ENCODE results near the gene USP44. TPM values are rescaled to one million over a fixed set of nuclear protein-coding genes. Genes with fewer than 3 reads are reported as not detected.

USP44 gene
- total and polyA plus RNA-seq, 2 donors from 2014 or later, result 0.52 to 2.8 TPM

- Histone ChIP-seq H3K36me3 (ENCODE audit: control insufficient read depth in 2 of 3, insufficient read depth in 3 of 3, low read length in 3 of 3) (no peaks in the 10 kb centered on the region), H3K9me3 (ENCODE audit: control insufficient read depth in 2 of 3, insufficient read depth in 1 of 3, low read length in 3 of 3) (no peaks in the 10 kb centered on the region), H3K4me3 (ENCODE audit: low read length in 3 of 3) (no peak overlapping the region), H3K27me3 (ENCODE audit: control insufficient read depth, insufficient read depth, low read length) (no peaks in the 10 kb centered on the region), H3K4me1 (ENCODE audit: control insufficient read depth in 2 of 3, insufficient read depth in 2 of 3, low read depth in 1 of 3, low read length in 3 of 3) (no peaks in the 10 kb centered on the region), H3K9ac (ENCODE audit: low read length in 3 of 3) (no peak overlapping the region), H3K27ac (ENCODE audit: low read depth in 2 of 2, low read length in 2 of 2) (no peak overlapping the region)
- FAIRE-seq, result no peak
- intact Hi-C loops (cut with DNase I), result no loop called here
- no peak for DNase-seq
- TF ChIP-seq CTCF (IDR thresholded peaks at IDR 0.05; ENCODE audit: borderline replicate concordance, extremely low read depth, insufficient read depth), result no peak
Measured at GRCh38 chr12:95557625-95558024, 6.3 kb upstream of the USP44 start.

GRCh38 chr12:95554532-95555071 lies 3.3 kb upstream of the USP44 start:
- intact Hi-C loops (cut with DNase I), result no loop called here
- Histone ChIP-seq H3K4me1 (ENCODE audit: control insufficient read depth in 2 of 3, insufficient read depth in 2 of 3, low read depth in 1 of 3, low read length in 3 of 3) (no peaks in the 10 kb centered on the region), H3K36me3 (ENCODE audit: control insufficient read depth in 2 of 3, insufficient read depth in 3 of 3, low read length in 3 of 3) (no peaks in the 10 kb centered on the region), H3K27ac (ENCODE audit: low read depth in 2 of 2, low read length in 2 of 2) (no peak overlapping the region), H3K9me3 (ENCODE audit: control insufficient read depth in 2 of 3, insufficient read depth in 1 of 3, low read length in 3 of 3) (no peaks in the 10 kb centered on the region), H3K9ac (ENCODE audit: low read length in 3 of 3) (no peak overlapping the region), H3K4me3 (ENCODE audit: low read length in 3 of 3) (no peak overlapping the region), H3K27me3 (ENCODE audit: control insufficient read depth, insufficient read depth, low read length) (no peaks in the 10 kb centered on the region)
- no peak for TF ChIP-seq CTCF (IDR thresholded peaks at IDR 0.05; ENCODE audit: borderline replicate concordance, extremely low read depth, insufficient read depth)
- no peak for DNase-seq
- FAIRE-seq, result no peak

- intact Hi-C loops (cut with DNase I), result no loop called here
- H3K9ac ChIP-seq (ENCODE audit: low read length in 3 of 3), result no peak overlapping the region
- H3K27me3 ChIP-seq (ENCODE audit: control insufficient read depth, insufficient read depth, low read length), result peaks cover 5% of the 10 kb centered on the region
- no peak for DNase-seq
- H3K4me3 ChIP-seq (ENCODE audit: low read length in 3 of 3), result no peak overlapping the region
- H3K9me3 ChIP-seq (ENCODE audit: control insufficient read depth in 2 of 3, insufficient read depth in 1 of 3, low read length in 3 of 3), result no peaks in the 10 kb centered on the region
- no peaks in the 10 kb centered on the region for H3K4me1 ChIP-seq (ENCODE audit: control insufficient read depth in 2 of 3, insufficient read depth in 2 of 3, low read depth in 1 of 3, low read length in 3 of 3)
- no peak for TF ChIP-seq CTCF (IDR thresholded peaks at IDR 0.05; ENCODE audit: borderline replicate concordance, extremely low read depth, insufficient read depth)
- H3K36me3 ChIP-seq (ENCODE audit: control insufficient read depth in 2 of 3, insufficient read depth in 3 of 3, low read length in 3 of 3), result no peaks in the 10 kb centered on the region
- no peak for FAIRE-seq
- no peak overlapping the region for H3K27ac ChIP-seq (ENCODE audit: low read depth in 2 of 2, low read length in 2 of 2)
Measured at GRCh38 chr12:95553197-95553943, 2.1 kb upstream of the USP44 start.

Data from kidney (tissue), 14 donors.